Fibroblast of the aortic adventitia (primary cell): ENCODE measurements around the gene HCAR1. TPM values are rescaled to one million over a fixed set of nuclear protein-coding genes. Genes with fewer than 3 reads are reported as not detected.

Experiments used
- DNase-seq: peaks from one replicate; pipeline ENCODE4 v3.0.0-alpha.2; 2010; ENCODE audit warnings: low read depth
- H3K4me3 ChIP-seq: 2 replicates; pipeline ENCODE4 v1.5.1; 2011; ENCODE audit warnings: low read depth, mild to moderate bottlenecking, control low read depth, low read length, moderate library complexity
- total RNA-seq: library from RNA; depleted of rRNA; stranded (reverse); fragments of >200 nt; gene quantifications from 2 replicates; pipeline ENCODE4 v1.2.3, GENCODE V29; 2012; ENCODE audit warnings: low replicate concordance
- TF ChIP-seq, protein P1 (sequence below): IDR thresholded peaks from 2 replicates; pipeline ENCODE4 v1.5.1; 2011; ENCODE audit warnings: mild to moderate bottlenecking, low read length, control low read depth, inconsistent platforms; ENCODE audit not compliant: insufficient read depth

HCAR1 gene
- total RNA-seq, 1 donor, result 1.5 TPM

DNA sequence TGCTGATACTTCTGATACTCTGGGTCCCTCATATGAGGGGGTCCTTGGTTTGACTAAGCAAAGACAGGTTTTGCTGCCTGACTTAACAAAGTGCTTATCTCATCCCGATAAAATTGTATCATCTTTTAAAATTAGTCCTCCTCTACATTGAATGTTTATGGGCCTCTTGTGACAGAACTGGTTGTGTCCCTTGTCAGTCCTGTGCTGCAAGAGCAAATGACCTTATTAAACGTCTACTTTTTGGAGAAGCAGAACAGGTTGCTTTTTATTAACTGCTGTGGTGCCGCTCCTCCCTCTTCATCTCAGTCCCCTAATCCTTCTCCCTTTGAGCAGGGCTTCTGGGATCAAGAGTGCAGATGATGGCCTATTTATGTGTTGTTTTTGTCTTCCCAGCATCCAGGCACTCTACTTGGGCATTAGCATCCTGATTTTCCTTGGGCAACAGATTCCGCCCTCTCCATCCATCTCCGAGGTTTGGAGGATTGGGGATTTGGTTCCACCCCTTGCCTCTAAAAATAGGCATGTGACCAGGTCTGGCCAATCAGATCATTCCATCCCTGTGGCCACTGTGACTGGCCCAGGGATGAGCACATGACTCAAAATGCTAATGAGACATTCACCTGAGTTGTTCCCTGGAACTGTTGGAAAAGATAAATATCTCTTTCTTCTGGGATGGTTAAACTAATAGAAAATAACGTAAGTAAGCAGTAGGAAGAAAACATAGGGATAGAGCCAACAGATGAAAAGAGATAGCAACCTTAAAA, 19.1 kb upstream of the HCAR1 start:
- no peak for DNase-seq
- TF ChIP-seq, protein P1, sequence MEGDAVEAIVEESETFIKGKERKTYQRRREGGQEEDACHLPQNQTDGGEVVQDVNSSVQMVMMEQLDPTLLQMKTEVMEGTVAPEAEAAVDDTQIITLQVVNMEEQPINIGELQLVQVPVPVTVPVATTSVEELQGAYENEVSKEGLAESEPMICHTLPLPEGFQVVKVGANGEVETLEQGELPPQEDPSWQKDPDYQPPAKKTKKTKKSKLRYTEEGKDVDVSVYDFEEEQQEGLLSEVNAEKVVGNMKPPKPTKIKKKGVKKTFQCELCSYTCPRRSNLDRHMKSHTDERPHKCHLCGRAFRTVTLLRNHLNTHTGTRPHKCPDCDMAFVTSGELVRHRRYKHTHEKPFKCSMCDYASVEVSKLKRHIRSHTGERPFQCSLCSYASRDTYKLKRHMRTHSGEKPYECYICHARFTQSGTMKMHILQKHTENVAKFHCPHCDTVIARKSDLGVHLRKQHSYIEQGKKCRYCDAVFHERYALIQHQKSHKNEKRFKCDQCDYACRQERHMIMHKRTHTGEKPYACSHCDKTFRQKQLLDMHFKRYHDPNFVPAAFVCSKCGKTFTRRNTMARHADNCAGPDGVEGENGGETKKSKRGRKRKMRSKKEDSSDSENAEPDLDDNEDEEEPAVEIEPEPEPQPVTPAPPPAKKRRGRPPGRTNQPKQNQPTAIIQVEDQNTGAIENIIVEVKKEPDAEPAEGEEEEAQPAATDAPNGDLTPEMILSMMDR, result no peak
- H3K4me3 ChIP-seq, result no peak overlapping the region

DNA sequence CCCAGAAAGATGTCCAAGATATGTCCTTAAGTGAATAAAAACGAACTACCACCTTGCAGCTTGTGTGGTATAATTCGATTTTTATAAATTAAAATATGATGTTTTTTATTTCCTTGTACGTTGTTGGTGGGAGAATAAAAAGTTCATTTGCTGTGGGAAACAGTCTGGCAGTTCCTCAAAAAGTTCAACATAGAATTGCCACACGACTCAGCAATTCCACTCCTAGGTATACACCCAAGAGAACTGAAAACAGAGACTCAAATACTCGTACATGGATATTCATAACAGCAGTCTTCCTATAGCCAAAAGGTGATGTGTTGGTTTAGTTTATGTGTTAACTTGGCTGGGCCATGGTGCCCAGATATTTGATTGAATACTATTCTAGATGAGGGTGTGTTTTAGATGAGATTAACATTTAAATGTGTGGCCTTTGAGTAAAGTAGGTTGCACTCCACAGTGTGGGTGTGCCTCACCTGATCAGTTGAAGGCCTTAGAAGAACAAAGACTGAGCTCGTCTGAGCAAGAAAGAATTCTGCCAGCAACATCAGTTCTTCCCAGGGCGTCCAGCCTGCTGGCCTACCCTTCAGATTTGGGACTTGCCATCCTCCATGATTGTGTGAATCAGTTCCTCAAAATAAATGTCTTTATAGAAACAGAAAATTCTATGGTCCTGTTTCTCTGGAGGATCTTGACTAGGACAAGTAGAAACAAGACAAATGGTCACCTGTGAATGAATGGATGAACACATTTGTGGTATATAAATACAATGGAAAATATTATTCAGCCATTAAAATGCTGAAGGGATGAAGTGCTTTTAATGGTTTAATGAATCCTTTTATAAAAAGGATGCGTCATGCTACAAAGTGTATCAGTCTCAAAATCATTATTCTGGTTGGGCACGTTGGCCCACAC, 16.8 kb upstream of the HCAR1 start:
- no peak for DNase-seq
- TF ChIP-seq, protein P1, result no peak
- no peak overlapping the region for H3K4me3 ChIP-seq

DNA sequence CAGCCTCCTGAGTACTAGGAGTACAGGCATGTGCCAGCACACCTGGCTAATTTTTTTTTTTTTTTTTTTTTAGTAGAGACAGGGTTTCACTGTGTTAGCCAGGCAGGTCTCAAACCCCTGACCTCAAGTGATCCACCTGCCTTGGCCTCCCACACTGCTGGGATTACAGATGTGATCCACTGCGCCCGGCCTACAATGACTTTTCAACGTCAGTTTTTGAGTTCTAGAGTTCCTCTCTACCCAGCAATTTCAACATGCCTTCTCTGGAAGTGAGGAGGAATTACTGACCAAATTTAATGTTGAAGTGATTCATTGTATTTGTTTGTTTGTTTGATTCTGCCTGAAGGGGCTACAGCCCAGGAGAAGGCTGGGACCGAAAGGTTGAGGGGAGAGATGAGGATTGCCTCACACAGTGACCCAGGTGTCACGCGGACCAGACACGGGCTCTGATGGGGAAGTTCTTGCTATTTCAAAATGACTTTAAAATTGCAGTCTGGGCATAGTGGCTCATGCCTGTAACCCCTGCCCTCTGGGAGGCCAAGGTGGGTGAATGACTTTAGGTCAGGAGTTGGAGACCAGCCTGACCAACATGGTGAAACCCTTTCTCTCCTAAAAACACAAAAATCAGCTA, 13.4 kb upstream of the HCAR1 start:
- TF ChIP-seq, protein P1, result no peak
- H3K4me3 ChIP-seq, result no peak overlapping the region
- DNase-seq, result no peak

DNA sequence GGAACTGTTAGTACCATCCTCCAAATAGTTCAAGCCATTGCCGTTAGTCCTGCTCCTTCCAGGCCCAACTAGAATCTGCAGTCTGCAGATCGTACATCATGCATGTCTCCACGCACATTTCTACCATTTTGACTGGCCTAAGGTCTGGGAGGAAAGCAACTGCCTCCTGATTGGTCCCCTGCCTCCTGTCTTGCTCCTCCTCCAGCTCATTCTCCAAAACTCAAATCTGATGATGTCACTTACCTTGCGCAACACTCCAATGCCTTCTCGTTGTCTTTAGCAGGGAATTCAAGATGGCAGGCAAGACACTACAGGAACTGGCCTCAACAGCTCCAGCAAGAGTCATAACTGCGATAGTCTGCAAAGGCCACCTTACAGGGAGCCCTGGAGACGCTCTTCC, 9.7 kb upstream of the HCAR1 start:
- DNase-seq, result no peak
- TF ChIP-seq, protein P1, result no peak
- no peak overlapping the region for H3K4me3 ChIP-seq

DNA sequence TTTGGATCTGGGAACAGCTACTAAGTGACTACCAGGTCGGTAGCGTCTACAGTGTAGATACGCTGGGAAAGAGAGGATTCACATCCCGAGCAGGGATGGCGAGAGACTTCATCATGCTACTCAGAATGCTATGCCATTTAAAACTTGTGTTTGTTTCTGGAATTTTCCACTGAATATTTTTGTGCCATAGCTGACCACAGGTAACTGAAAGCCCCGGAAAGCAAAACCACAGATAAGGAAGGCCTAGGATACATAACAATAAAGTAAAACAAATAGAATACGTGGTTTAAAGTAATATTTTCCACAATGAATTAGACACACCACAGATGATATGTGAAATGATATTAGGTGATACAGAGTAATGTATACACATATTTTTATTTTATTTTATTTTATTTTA, 7.9 kb upstream of the HCAR1 start:
- no peak for DNase-seq
- H3K4me3 ChIP-seq, result no peak overlapping the region
- TF ChIP-seq, protein P1, result no peak

DNA sequence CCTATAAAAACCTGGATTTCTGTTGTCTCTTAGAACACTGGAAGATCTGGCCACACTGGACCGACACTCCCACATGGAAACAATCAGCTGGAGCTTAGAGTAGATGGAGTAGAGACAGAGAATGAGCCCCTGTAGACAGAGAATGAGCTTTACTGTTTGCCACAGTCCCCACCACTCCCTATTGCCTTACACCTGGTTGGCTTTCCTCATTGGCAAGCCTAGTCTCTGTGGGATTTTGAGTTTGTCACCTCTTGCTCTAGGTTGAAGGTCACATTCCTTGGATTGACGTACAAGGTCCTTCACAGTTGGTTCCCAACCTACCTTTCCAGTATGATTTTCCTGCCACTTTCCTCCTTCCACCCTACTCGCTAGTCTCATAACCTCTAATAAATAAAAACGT, 2.0 kb upstream of the HCAR1 start:
- no peak overlapping the region for H3K4me3 ChIP-seq
- TF ChIP-seq, protein P1, result no peak
- DNase-seq, result no peak
